ENCODE measurements around the gene MAPK11. TPM values are rescaled to one million over a fixed set of nuclear protein-coding genes. Genes with fewer than 3 reads are reported as not detected.

The MAPK11 gene
- total and polyA plus RNA-seq, 5 experiments from 2014 or later = 0.13 to 1.2 (median 0.24) TPM

GRCh38 chr22:50271519-50271970, 1.4 kb upstream of the MAPK11 start:
- no peak for ATAC-seq
- H3K36me3 Mint-ChIP-seq = no peaks in the 10 kb centered on the region
- H3K27ac Mint-ChIP-seq = no peak overlapping the region
- peak overlapping the region in 3 of 10 donors; percentile 60 to 72 (median 64) for H3K4me3 Mint-ChIP-seq
- H3K27me3 Mint-ChIP-seq = peaks cover 0 to 4% (median 0%) of the 10 kb centered on the region in 5 donors
- DNase-seq = peak in 5 of 10 donors; percentile 36 to 74 (median 43)
- H3K4me1 Mint-ChIP-seq = peaks cover 5 to 23% (median 16%) of the 10 kb centered on the region in 4 donors
- no peaks in the 10 kb centered on the region for H3K9me3 Mint-ChIP-seq
- POLR2A ChIA-PET = interaction anchor here (0.5 to 1.2 kb wide), 2 partner anchors 21 to 196 kb away, joined by 4 to 5 read pairs; partner anchors contain the start of gene HDAC10

- Mint-ChIP-seq H3K27ac (peak overlapping the region in 2 of 10 donors; percentile 4 to 79), H3K4me1 (peaks cover 5 to 23% (median 16%) of the 10 kb centered on the region in 4 donors), H3K4me3 (peak overlapping the region; percentile 65 to 83 (median 73)), H3K27me3 (peaks cover 0 to 6% (median 0%) of the 10 kb centered on the region in 5 donors), H3K36me3 (no peaks in the 10 kb centered on the region), H3K9me3 (no peaks in the 10 kb centered on the region)
- ATAC-seq (peak; percentile 65 to 69), DNase-seq (peak; percentile 42 to 78 (median 70))
- POLR2A ChIA-PET = no interaction called here
These were observed 650 bp upstream of the MAPK11 start for GRCh38 chr22:50270666-50271394.

- no peaks in the 10 kb centered on the region for H3K9me3 Mint-ChIP-seq
- POLR2A ChIA-PET = no interaction called here
- DNase-seq (no peak), ATAC-seq (no peak)
- no peaks in the 10 kb centered on the region for H3K36me3 Mint-ChIP-seq
- peak overlapping the region; percentile 45 to 77 (median 61) for H3K4me3 Mint-ChIP-seq
- peaks cover 5 to 23% (median 16%) of the 10 kb centered on the region in 4 donors for H3K4me1 Mint-ChIP-seq
- H3K27ac Mint-ChIP-seq = no peak overlapping the region
- H3K27me3 Mint-ChIP-seq = peaks cover 0 to 9% (median 1%) of the 10 kb centered on the region in 5 donors
These were observed 609 bp downstream of the MAPK11 start for GRCh38 chr22:50269573-50269969.

- Mint-ChIP-seq H3K27ac (peak overlapping the region in 2 of 10 donors; percentile 56 to 86), H3K36me3 (no peaks in the 10 kb centered on the region), H3K27me3 (peaks cover 0 to 16% (median 3%) of the 10 kb centered on the region in 5 donors), H3K9me3 (no peaks in the 10 kb centered on the region), H3K4me1 (peaks cover 0 to 19% (median 11%) of the 10 kb centered on the region in 4 donors), H3K4me3 (peak overlapping the region in 8 of 10 donors; percentile 12 to 77 (median 33))
- POLR2A ChIA-PET = no interaction called here
- ATAC-seq (no peak), DNase-seq (no peak)
These were observed 1.5 kb downstream of the MAPK11 start for GRCh38 chr22:50268655-50269113.

- ATAC-seq = peak; percentile 12 to 17
- Mint-ChIP-seq H3K27ac (no peak overlapping the region), H3K4me1 (peaks cover 0 to 15% (median 11%) of the 10 kb centered on the region in 4 donors), H3K4me3 (peak overlapping the region in 3 of 10 donors; percentile 18 to 45 (median 33)), H3K36me3 (no peaks in the 10 kb centered on the region), H3K9me3 (no peaks in the 10 kb centered on the region), H3K27me3 (peaks cover 0 to 21% (median 6%) of the 10 kb centered on the region in 5 donors)
- POLR2A ChIA-PET = interaction anchor here (1.5 kb wide), 1 partner anchor 60 kb away, joined by 4 read pairs; no protein-coding TSS in a partner anchor
- peak in 6 of 10 donors; percentile 31 to 52 (median 40) for DNase-seq
These were observed 2.4 kb downstream of the MAPK11 start for GRCh38 chr22:50267591-50268390.

- no peak overlapping the region for H3K4me3 Mint-ChIP-seq
- peaks cover 5 to 19% (median 15%) of the 10 kb centered on the region in 4 donors for H3K4me1 Mint-ChIP-seq
- peaks cover 4 to 27% (median 12%) of the 10 kb centered on the region in 5 donors for H3K27me3 Mint-ChIP-seq
- POLR2A ChIA-PET = interaction anchor here (1.5 kb wide), 1 partner anchor 61 kb away, joined by 4 read pairs; no protein-coding TSS in a partner anchor
- no peaks in the 10 kb centered on the region for H3K9me3 Mint-ChIP-seq
- DNase-seq (no peak), ATAC-seq (no peak)
- no peak overlapping the region for H3K27ac Mint-ChIP-seq
- no peaks in the 10 kb centered on the region for H3K36me3 Mint-ChIP-seq
These were observed 3.2 kb downstream of the MAPK11 start for GRCh38 chr22:50266994-50267393.

- Mint-ChIP-seq H3K4me3 (peak overlapping the region in 2 of 10 donors; percentile 20 to 39), H3K36me3 (no peaks in the 10 kb centered on the region), H3K27me3 (peaks cover 4 to 32% (median 15%) of the 10 kb centered on the region in 5 donors), H3K4me1 (peaks cover 7 to 15% (median 10%) of the 10 kb centered on the region in 4 donors), H3K9me3 (no peaks in the 10 kb centered on the region), H3K27ac (no peak overlapping the region)
- POLR2A ChIA-PET = no interaction called here
- no peak for DNase-seq
- no peak for ATAC-seq
These were observed 5.1 kb downstream of the MAPK11 start for GRCh38 chr22:50264946-50265669.

- Mint-ChIP-seq H3K4me1 (peaks cover 7 to 15% (median 10%) of the 10 kb centered on the region in 4 donors), H3K36me3 (no peaks in the 10 kb centered on the region), H3K27ac (peak overlapping the region in 1 of 10 donors; percentile 43), H3K4me3 (no peak overlapping the region), H3K27me3 (peaks cover 4 to 34% (median 16%) of the 10 kb centered on the region in 5 donors), H3K9me3 (no peaks in the 10 kb centered on the region)
- POLR2A ChIA-PET = no interaction called here
- ATAC-seq (no peak), DNase-seq (no peak)
These were observed 6.0 kb downstream of the MAPK11 start for GRCh38 chr22:50264104-50264745.

- H3K36me3 Mint-ChIP-seq = peaks cover 0 to 2% (median 0%) of the 10 kb centered on the region in 3 donors
- POLR2A ChIA-PET = interaction anchor here (0.6 to 0.8 kb wide), 2 partner anchors 12 to 357 kb away, joined by 3 to 6 read pairs; partner anchors contain the start of gene HDAC10
These were observed 7.1 kb downstream of the MAPK11 start for GRCh38 chr22:50262973-50263617.

GRCh38 chr22:50262460-50262911, 7.7 kb downstream of the MAPK11 start:
- ATAC-seq (no peak), DNase-seq (no peak)
- Mint-ChIP-seq H3K27me3 (peaks cover 5 to 40% (median 19%) of the 10 kb centered on the region in 5 donors), H3K27ac (peak overlapping the region in 1 of 10 donors; percentile 25), H3K4me1 (peaks cover 6 to 9% (median 8%) of the 10 kb centered on the region in 4 donors), H3K4me3 (peak overlapping the region in 9 of 10 donors; percentile 44 to 75 (median 61)), H3K36me3 (peaks cover 0 to 2% (median 0%) of the 10 kb centered on the region in 3 donors), H3K9me3 (no peaks in the 10 kb centered on the region)
- POLR2A ChIA-PET = interaction anchor here (0.6 to 0.8 kb wide), 2 partner anchors 12 to 358 kb away, joined by 3 to 6 read pairs; partner anchors contain the start of gene HDAC10

More at GRCh38 chr22:50262973-50263617, 7.1 kb downstream of the MAPK11 start:
- ATAC-seq (no peak), DNase-seq (no peak)
- Mint-ChIP-seq H3K27me3 (peaks cover 5 to 40% (median 19%) of the 10 kb centered on the region in 5 donors), H3K4me1 (peaks cover 7 to 10% (median 8%) of the 10 kb centered on the region in 4 donors), H3K27ac (no peak overlapping the region), H3K9me3 (no peaks in the 10 kb centered on the region), H3K4me3 (no peak overlapping the region)

All from naive thymus-derived CD8-positive, alpha-beta T cell (primary cell).